ENCODE measurements around the gene FAXC. TPM values are rescaled to one million over a fixed set of nuclear protein-coding genes. Genes with fewer than 3 reads are reported as not detected.
"Not testable (repeated sequence)": the region's sequence is repeated elsewhere in the genome, so short reads cannot be mapped to it uniquely, and the experiment has no call there.

FAXC gene
- total RNA-seq, 1 donor from 2014 or later: not detected

GRCh38 chr6:99265447-99265846 lies 84.0 kb downstream of the FAXC start:
- H3K9me3 Mint-ChIP-seq; H3K4me3 Mint-ChIP-seq; H3K27me3 Mint-ChIP-seq (ENCODE audit: insufficient read depth); DNase-seq (ENCODE audit: low spot score); H3K27ac Mint-ChIP-seq; H3K4me1 Mint-ChIP-seq (ENCODE audit: low read depth); intact Hi-C loops (cut with micrococcal nuclease); H3K36me3 Mint-ChIP-seq (ENCODE audit: low read depth): not testable (repeated sequence)

DNA sequence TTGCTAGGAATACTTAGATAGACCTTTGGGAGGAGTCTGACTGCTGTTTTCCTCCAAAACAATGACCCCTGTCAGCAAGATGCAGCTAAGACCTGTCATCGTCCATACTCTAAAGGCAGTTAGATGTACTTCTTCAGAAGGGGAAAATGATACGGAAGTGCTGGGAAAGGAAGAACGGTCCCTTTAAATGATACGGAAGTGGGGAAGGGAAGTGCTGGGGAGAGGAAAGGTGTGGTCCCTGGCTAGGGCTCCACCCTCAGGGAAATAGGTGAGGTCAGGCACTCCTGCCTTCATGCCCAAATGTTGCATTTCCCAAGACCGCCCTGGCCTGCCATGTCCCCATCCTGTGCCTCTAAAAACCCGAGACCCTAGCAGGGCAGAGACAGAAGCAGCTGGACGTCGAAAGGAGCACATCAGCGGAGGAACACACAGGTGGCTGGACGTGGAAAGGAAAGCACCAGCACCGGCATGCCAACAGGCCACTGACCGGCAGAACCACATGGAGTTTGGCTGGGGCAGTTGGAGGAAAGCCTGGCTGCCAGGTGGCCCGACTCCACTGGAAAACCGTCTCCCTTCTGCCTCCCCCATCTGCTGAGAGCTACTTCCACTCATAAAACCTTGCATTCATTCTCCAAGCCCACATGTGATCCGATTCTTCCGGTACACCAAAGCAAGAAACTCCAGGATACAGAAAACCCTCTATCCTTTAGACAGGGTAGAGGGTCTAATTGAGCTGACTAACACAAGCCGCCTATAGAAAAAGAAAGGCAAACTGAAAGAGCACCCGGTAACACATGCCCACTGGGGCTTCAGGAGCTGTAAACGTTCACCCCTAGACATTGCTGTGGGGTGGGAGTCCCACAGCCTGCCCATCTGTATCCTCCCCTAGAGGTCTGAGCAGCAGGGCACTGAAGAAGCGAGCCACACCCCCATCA lies 94.6 kb downstream of the FAXC start:
- no peak for DNase-seq (ENCODE audit: low spot score)
- Mint-ChIP-seq H3K9me3 (no peaks in the 10 kb centered on the region), H3K27me3 (ENCODE audit: insufficient read depth) (no peaks in the 10 kb centered on the region), H3K4me1 (ENCODE audit: low read depth) (no peaks in the 10 kb centered on the region), H3K27ac (no peak overlapping the region), H3K36me3 (ENCODE audit: low read depth) (no peaks in the 10 kb centered on the region), H3K4me3 (no peak overlapping the region)
- intact Hi-C loops (cut with micrococcal nuclease): no loop called here

DNA sequence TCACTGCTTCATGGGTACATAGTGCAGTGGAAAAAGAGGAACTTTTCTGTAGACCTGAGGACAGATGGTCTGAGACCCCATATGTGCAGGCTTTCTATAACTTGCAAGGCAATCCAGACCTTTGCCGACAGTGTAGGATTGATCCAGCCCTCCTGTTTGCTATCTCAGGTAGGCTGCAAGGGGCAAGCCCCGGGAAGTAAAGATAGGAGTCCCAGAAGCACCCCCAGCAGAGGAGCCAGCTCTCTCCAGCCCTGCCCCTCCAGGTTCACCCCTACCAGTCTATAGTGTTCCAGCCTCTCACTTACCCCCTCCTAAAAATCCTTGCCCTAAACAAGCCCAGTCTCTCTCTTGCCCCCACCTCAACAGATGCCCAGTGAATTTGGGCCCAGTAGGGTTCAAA lies 96.2 kb downstream of the FAXC start:
- Mint-ChIP-seq H3K4me3 (no peak overlapping the region), H3K4me1 (ENCODE audit: low read depth) (no peaks in the 10 kb centered on the region), H3K9me3 (no peaks in the 10 kb centered on the region), H3K36me3 (ENCODE audit: low read depth) (no peaks in the 10 kb centered on the region), H3K27ac (no peak overlapping the region), H3K27me3 (ENCODE audit: insufficient read depth) (no peaks in the 10 kb centered on the region)
- intact Hi-C loops (cut with micrococcal nuclease): no loop called here
- no peak for DNase-seq (ENCODE audit: low spot score)

GRCh38 chr6:99252421-99252820 lies 97.1 kb downstream of the FAXC start:
- H3K27me3 Mint-ChIP-seq (ENCODE audit: insufficient read depth): no peaks in the 10 kb centered on the region
- no peaks in the 10 kb centered on the region for H3K9me3 Mint-ChIP-seq
- no peak overlapping the region for H3K4me3 Mint-ChIP-seq
- intact Hi-C loops (cut with micrococcal nuclease): no loop called here
- DNase-seq (ENCODE audit: low spot score): no peak
- H3K27ac Mint-ChIP-seq: no peak overlapping the region
- no peaks in the 10 kb centered on the region for H3K4me1 Mint-ChIP-seq (ENCODE audit: low read depth)
- no peaks in the 10 kb centered on the region for H3K36me3 Mint-ChIP-seq (ENCODE audit: low read depth)

DNA sequence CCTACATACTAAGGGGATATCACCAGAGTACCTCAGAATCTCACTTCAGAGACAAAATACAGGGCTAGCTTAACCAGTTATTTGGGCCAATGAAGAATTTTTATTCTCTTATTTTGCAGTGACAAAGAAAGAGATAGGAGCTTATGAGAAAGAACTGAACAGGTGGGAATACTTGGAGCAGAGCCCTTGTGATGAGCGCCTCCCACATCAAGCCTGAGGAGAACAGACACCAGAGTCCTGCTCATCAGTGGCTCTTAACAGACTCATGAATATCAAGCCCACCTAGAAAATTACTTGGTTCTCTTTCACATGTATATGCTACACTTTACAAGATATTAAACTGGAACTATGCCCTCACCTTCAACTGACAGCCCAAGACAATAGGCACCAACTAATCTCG lies 99.0 kb downstream of the FAXC start:
- Mint-ChIP-seq H3K4me3 (no peak overlapping the region), H3K36me3 (ENCODE audit: low read depth) (no peaks in the 10 kb centered on the region), H3K9me3 (no peaks in the 10 kb centered on the region), H3K27me3 (ENCODE audit: insufficient read depth) (no peaks in the 10 kb centered on the region), H3K4me1 (ENCODE audit: low read depth) (no peaks in the 10 kb centered on the region), H3K27ac (no peak overlapping the region)
- no peak for DNase-seq (ENCODE audit: low spot score)
- intact Hi-C loops (cut with micrococcal nuclease): no loop called here

GRCh38 chr6:99246602-99247001 lies 102.9 kb downstream of the FAXC start:
- Mint-ChIP-seq H3K9me3 (no peaks in the 10 kb centered on the region), H3K4me1 (ENCODE audit: low read depth) (no peaks in the 10 kb centered on the region), H3K4me3 (no peak overlapping the region), H3K27me3 (ENCODE audit: insufficient read depth) (peaks cover 6% of the 10 kb centered on the region), H3K27ac (no peak overlapping the region), H3K36me3 (ENCODE audit: low read depth) (no peaks in the 10 kb centered on the region)
- intact Hi-C loops (cut with micrococcal nuclease): no loop called here
- no peak for DNase-seq (ENCODE audit: low spot score)

DNA sequence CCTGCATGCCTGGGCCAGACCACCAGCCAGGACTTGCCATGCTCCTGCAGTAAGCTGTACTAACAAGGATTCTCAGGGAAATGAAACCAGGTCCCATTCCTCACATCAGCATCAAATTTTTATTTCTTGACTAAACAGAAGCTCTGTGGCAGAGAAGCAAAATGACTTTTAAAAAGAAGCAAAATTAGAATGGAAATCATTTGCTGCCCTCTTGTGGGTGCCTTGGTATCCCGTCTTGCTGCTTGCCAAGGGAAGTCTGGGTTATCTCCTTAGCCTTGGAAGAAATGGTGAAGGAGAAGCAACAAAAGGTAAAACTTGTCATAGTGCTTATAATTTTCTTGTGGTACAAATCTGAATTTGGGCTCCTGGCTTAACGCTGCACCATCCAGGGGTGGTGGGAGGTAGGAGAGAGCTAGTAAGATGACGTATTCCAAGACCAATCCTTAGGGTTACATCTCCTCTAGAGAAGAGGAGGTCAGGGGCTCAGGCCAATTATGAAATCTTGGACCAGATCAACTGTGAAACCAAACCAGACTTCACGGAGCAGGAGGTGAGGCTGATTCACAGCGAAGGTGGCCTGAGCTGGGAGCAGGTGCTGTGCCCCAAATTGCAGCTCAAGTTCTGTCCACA lies 107.5 kb downstream of the FAXC start:
- no peak overlapping the region for H3K4me3 Mint-ChIP-seq
- DNase-seq (ENCODE audit: low spot score): no peak
- no peaks in the 10 kb centered on the region for H3K4me1 Mint-ChIP-seq (ENCODE audit: low read depth)
- no peaks in the 10 kb centered on the region for H3K36me3 Mint-ChIP-seq (ENCODE audit: low read depth)
- H3K27ac Mint-ChIP-seq: no peak overlapping the region
- H3K9me3 Mint-ChIP-seq: no peaks in the 10 kb centered on the region
- intact Hi-C loops (cut with micrococcal nuclease): loop anchor here (2.0 kb wide), 1 partner anchor 89 kb away; no protein-coding TSS in a partner anchor
- H3K27me3 Mint-ChIP-seq (ENCODE audit: insufficient read depth): peaks cover 6% of the 10 kb centered on the region

DNA sequence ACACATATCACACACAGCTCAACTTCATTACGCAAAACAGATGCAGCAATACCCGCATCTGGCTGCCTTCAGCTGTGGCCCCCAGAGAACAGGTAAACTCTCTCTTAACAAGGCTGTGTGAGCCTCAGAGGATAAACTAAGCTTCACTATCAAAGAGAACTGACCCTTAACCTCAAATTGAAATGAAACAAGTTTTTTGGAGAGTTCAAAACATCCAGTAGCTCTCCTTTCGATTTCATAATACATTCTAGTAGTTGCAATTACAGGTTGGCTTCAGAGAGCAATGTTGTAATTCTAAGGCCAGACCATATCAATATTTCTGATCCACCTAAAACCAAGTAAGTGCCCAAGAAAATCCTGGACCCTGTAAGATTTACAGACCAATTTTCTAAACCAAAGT lies 113.5 kb downstream of the FAXC start:
- no peak overlapping the region for H3K4me3 Mint-ChIP-seq
- intact Hi-C loops (cut with micrococcal nuclease): no loop called here
- peaks cover 9% of the 10 kb centered on the region for H3K27me3 Mint-ChIP-seq (ENCODE audit: insufficient read depth)
- no peak overlapping the region for H3K27ac Mint-ChIP-seq
- DNase-seq (ENCODE audit: low spot score): no peak
- no peaks in the 10 kb centered on the region for H3K9me3 Mint-ChIP-seq
- H3K36me3 Mint-ChIP-seq (ENCODE audit: low read depth): no peaks in the 10 kb centered on the region
- H3K4me1 Mint-ChIP-seq (ENCODE audit: low read depth): no peaks in the 10 kb centered on the region

DNA sequence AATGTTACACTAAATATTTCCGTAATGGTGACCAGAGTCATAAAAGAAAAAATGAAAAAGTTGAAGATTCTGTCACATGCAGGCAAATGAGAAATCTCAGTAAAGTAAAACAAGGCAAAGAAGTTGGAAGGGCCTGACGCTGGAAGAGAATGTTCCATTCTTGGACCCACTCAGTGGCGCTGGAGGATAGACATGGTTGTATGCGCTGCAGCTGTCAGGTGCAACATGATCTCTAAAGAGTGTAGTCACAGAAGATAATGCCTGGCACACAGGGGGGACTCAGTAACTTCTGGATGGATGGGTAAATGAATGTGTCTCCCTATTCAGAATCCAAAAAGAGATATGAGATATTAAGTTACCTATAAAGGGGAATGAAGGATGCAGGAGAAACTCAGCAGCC lies 116.3 kb downstream of the FAXC start:
- DNase-seq (ENCODE audit: low spot score): no peak
- intact Hi-C loops (cut with micrococcal nuclease): no loop called here
- no peak overlapping the region for H3K4me3 Mint-ChIP-seq
- H3K9me3 Mint-ChIP-seq: no peaks in the 10 kb centered on the region
- peaks cover 9% of the 10 kb centered on the region for H3K27me3 Mint-ChIP-seq (ENCODE audit: insufficient read depth)
- no peak overlapping the region for H3K27ac Mint-ChIP-seq
- H3K36me3 Mint-ChIP-seq (ENCODE audit: low read depth): no peaks in the 10 kb centered on the region
- H3K4me1 Mint-ChIP-seq (ENCODE audit: low read depth): no peaks in the 10 kb centered on the region

DNA sequence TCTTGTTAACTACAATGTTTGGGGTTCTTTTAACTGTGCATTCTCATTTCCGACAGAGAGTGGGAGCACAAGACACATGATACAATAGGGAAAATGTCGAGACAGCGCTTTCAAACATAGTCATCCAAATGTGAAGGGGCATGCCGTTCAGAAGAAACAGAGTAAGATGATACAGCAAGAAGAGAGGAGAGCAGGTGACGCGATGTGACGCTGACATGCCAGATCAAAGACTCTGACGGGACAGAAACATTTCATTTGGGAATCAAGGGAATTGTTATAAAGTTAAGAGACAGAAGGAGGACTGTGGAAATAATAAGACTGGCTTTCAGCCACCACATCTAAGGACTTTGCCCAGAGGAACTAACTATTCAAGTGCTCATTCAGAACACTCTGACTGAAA lies 117.4 kb downstream of the FAXC start:
- Mint-ChIP-seq H3K27ac (no peak overlapping the region), H3K4me1 (ENCODE audit: low read depth) (no peaks in the 10 kb centered on the region)

DNA sequence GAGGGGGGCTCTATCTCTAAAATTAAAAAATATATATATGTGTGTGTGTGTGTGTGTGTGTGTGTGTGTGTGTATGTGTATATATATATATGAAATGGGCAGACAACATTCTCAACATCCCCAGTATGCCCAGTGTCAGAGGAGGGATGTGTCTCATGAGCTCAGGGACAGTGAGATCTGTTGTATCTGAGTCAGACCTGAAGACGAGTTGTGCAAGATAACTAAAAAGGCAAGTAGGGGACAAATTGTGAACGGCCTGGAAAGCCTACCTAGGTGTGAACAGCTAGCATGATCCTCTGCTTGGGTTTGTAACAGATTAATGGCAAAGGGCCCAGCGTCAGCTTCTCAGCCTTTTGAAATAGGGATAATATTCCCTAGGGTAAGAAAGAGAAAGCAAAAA lies 124.3 kb downstream of the FAXC start:
- intact Hi-C loops (cut with micrococcal nuclease): no loop called here
- H3K9me3 Mint-ChIP-seq: no peaks in the 10 kb centered on the region
- H3K4me3 Mint-ChIP-seq: no peak overlapping the region

More for the DNA sequence above, 117.4 kb downstream of the FAXC start:
- intact Hi-C loops (cut with micrococcal nuclease): no loop called here
- H3K27me3 Mint-ChIP-seq (ENCODE audit: insufficient read depth): peaks cover 9% of the 10 kb centered on the region
- H3K4me3 Mint-ChIP-seq: no peak overlapping the region
- DNase-seq (ENCODE audit: low spot score): no peak
- H3K36me3 Mint-ChIP-seq (ENCODE audit: low read depth): no peaks in the 10 kb centered on the region
- H3K9me3 Mint-ChIP-seq: no peaks in the 10 kb centered on the region

More for the DNA sequence above, 124.3 kb downstream of the FAXC start:
- H3K27me3 Mint-ChIP-seq (ENCODE audit: insufficient read depth): peaks cover 3% of the 10 kb centered on the region
- DNase-seq (ENCODE audit: low spot score): no peak
- H3K36me3 Mint-ChIP-seq (ENCODE audit: low read depth): no peaks in the 10 kb centered on the region
- no peak overlapping the region for H3K27ac Mint-ChIP-seq
- H3K4me1 Mint-ChIP-seq (ENCODE audit: low read depth): no peaks in the 10 kb centered on the region
